Central memory CD4-positive, alpha-beta T cell (primary cell): ENCODE data around the gene RIN1.
"Not testable (repeated sequence)": the region's sequence is repeated elsewhere in the genome, so short reads cannot be mapped to it uniquely, and the experiment has no call there.

Experiments
- DNase-seq: peaks from one replicate; pipeline ENCODE4 v3.0.0; 2022

The RIN1 gene

DNA sequence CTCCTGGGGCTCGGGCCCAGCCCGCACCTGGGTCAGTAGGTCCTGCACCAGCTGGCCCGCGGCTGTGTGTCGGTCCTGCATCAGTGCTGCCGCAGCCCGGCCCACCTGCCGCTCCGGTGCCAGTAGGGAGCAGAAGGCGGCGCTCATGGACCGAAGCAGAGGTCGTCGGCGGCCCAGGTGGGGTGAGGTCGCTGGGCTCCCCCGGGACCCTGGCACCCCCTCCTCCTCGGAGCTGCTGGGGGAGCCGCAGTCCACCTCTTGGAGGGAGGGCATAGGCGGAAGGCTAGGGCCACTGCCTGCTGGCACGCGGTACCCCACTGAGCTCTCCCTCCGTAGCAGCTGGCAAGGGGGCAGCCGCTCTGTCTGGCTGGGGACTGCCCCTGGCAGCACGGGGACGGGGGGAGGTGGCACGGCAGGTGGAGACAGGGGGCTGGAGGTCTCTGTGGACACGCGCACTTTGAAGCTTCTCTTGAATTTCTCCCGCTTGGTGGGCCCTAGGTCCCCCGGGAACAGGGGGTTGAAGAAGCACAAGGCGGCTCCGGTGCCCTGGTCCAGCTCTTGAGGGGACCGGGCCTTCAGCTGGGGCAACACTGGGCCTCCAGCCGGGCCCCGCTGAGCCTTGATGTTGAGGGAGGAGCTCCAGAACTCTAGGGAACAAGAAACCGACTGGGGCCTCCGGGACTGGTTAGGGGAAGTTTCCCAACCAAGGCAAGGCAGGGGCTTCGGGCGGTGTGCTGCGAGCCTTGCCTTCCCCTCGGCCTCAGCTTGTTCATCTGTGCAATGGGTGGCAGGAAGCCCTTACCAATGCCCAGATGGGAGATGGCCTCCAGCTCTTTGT lies 1.4 kb downstream of the RIN1 start:
- no peak for DNase-seq

DNA sequence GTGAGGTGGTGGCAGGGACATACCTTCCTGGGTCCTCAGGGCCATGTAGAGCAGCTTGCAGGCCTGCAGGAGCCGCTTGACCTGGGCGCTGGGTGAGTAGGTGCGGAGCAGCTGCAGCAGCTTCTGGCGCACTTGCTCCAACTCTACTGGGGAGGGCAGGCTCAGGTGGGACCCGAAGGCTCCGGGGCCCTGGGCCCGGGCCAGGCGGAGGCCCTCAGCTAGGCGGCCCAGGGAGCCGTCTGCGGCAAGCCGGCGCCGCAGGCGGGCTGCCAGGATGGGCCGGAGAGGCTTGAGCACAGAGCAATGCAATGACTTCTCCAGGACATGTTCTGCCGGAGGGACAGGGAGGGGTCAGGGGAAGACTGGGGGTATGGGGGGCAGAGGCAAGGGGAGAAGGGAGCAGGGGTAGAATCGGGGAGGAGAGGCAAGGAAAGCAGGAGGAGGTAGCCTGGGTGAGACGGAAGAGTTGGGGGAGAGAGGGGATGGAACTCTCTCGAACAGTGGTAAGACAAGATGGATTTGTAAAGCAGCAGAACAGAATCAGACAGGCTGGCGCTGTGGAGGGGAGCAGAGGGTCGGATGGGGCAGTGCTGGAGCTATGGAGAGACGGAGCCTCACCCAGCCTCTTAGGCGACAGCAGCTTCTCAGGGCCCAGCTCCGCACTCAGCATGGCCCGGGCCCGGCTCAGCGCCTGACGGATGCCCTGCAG lies 2.2 kb downstream of the RIN1 start:
- DNase-seq: no peak

DNA sequence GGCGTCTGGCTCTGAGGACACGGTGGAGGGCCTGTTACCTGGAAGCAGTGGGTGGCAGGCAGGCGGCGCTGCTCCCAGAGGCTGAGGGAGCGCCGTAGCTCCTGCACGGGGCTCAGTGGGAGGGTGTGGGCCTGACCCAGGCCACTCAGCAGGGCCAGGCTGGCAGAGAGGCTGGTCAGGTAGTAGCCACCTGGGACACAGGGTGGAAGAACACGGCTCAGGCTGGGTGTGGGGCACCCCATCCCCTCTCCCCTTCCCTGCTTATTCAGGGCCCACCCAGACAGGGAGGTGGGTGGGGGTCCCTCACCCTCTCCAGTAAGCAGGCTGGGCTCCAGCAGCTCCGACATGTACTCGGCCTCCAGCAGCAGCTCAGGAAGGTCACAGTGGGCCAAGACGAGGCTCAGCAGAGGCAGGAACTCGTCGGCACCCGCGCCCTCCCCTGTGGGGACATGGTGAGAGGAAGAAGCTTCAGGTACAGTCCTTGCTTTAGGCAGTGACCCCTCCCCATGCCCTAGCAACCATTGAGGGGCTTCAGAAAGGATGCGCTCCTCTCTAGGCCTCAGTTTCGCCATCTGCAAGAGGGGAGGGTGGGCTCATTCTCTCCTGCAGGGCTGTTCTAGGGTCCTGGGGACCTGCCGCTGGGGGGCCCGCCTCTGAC lies 2.9 kb downstream of the RIN1 start:
- DNase-seq: no peak

DNA sequence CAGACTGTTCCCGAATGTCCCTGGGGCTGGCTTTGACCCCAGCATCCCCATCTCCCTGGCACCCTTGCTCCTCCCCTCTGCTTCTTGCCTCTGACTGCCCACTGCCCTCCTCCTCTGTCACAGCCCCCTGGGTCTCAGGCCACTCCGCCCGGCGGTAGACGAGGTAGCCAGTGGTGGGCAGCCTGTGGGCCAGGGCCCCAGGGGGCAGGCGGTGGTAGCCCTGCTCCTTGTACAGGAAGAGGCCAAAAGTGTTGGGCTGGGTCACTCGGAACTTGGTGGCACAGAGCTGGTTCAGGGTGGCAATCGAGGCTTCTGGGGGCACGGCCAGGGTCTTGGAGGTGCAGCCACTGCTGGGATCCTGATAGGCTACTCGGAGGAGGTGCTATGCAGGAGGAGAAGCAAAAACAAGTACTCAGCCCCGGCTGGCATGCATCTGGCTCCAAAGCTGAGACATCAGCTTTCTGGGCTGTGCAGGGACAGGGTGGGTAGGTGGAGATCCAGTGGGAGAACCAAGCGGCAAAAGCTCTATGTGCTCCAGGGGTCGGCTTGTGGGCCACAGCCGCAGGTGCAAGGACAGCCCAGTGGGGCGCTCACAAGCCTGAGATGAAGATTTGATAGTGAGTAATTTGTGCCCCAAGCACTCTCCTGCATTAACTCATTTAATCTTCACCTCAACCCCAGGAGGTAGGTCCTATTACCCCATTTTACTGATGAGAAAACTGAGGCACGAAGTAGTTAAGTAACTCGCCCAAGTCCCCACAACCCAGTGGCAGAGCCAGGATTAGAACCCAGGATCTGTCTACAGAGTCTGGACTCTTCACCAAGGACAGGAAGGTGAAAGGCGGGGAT lies 3.6 kb downstream of the RIN1 start:
- no peak for DNase-seq

DNA sequence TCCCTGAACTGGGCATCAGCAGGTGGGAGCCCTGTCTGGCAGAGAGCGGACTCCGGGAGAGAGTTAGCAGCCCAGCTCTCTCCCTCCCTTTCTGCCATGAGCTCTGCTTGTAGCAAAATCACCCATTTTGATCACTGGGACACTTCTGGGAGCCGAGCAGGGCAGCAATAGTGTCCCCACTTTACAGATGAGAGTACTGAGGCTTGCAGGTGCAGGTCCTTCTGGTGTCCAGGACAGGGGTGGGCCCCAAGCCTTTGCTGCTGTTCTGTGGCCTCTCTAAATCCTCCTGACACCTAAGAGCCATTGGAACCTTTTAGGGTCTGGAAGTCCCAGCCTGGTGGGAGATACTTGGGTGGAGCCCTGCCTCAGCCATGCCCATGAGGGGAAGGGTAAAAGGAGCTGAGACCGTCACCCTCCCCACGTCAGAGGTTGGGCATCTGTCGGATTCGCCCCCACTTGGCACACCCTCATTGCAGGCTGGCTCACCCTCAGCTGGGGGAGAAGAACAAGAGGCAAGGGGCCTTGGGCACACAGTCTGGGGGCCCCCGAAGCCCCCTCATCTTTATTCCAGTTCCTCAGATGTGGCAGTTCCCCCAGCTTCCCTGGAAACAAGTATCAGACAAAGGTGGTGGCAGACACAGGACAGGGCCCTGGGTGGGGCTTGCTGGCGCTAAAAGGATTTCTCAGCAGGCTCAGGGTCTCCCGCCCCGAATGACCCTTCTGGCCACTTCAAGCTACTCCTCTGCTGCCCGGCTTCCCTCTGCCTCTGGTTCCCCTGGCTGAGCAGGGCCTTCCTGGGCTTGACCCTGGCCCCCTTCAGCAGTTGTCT lies 4.5 kb downstream of the RIN1 start:
- no peak for DNase-seq

DNA sequence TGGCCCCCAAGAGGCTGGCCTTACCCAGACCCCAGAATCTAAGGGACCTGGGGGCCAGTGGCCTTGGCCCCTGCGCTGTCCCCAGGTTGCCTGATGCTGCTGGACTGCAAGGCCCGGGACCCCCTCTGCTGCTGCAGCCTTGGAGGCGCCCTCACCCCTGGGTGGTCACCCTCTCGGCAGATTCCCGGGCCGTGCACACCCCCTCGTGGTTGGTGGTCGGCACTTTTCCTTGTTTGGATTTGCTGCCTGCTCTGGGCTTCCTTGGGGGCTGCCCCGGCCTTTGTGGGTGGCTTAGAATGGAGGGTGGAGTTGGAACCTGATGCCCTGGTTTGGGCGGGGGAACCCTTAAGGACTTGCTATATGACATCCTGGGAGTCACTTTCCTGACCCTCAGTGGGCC lies 5.3 kb downstream of the RIN1 start:
- DNase-seq: no peak

DNA sequence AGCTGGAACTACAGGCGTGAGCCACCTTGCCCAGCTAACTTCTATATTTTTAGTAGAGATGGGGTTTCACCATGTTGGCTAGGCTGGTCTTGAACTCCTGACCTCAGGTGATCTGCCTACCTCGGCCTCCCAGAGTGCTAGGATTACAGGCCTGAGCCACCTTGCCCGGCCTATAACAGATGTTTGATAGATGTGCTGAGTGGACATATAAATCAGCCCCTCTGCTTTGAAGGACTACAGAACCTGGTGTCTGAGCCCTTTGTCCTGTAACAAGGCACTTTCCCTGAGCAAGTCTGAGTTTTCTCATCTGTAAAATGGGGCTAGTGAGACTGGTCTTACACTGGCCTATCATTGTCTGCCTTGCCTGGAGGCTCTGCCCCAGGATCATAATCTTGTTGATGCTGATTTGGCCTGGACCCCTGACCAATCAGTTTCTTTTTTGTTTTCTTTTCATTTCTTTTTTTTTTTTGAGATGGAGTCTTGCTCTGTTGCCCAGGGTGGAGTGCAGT lies 7.0 kb downstream of the RIN1 start:
- no peak for DNase-seq

DNA sequence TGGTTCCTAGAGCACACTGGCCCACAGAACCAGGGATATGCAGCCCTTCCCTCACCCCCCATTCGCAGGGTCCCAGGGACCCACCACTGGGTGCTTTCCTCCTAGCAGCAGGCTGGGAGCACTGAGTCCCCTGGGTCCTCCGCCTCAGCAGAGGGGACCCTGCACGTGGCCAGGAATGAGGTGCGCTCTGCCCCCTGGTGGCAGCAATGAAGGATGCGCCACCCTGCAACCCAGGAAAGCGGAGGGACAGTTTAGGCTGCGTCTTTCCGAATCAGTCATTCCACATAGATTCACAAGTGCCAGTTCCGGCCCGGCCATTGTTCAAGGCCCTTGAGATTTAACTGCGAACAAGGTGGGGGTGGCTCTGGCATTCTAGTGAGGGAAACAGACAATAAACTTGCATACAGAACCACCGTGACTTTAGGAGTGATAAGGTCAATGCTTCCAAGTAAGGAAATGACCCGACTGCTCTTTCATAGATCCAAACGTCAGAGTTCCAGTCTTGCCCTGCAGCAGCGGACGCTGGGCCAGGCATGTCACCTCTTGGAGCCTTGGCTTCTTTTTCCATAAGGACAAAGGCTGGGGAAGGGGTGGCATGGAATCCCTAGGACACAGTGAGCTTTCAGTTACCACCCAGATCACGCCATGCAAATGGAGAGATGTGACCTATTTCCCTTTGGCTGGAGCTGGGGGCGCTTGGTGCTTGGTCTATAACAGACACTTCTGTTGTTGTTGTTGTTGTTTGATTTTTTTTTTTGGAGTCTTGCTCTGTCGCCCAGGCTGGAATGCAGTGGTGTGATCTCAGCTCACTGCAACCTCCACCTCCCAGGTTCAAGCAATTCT lies 7.7 kb downstream of the RIN1 start:
- peak; percentile 72 for DNase-seq

DNA sequence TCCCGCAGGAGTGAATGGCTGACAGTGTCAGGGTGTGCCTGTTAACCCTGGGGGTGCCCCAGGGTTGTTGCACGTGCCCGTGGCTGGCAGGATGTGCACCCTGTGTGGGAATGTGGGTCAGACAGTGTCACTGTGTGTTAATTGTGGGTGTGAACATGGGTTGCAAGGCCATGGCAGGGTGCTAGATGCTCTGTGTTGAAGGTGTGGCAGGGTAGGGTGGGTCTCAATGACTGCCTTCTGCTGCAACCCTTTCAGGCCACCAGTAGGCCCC lies 8.3 kb downstream of the RIN1 start:
- peak; percentile 28 for DNase-seq

DNA sequence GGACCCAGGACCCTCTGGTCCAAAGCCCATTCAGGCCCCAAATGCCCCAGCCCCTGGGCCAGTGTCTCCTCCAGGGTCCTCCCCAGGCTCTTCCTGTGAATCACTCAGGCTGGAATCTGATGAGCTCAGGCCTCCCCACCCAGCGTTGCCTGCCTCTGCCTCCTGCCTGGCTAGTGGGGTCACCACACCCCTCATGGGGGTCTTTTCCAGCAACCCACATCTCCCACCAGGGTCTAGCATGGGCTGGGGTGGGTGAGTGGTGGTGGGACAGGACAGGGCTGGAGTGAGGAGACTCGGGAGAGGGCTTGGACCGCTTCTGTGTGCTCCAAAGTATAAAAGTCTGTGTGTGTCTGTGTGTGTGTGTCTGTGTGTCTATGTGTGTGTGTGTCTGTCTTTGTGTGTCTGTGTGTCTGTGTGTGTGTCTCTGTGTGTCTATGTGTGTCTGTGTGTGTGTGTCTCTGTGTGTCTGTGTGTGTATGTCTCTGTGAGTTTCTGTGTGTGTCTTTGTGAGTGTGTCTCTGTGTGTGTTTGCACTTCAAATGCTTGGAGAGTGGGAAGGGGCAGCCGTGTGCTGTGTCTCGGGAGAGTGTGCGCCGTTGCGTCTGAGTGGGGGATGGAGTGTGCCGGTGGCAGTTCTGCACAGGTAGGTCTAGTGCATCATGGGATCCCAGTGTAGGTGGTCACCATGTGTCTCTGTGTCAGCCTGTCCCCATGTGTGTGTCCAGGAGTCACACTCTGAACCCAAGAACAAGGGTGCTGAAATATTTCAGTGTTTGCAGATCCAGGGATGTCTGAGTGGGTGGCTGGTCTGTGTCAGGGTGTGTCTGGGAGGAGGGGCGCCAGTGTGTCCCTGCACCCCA lies 8.8 kb downstream of the RIN1 start:
- DNase-seq: no peak

DNA sequence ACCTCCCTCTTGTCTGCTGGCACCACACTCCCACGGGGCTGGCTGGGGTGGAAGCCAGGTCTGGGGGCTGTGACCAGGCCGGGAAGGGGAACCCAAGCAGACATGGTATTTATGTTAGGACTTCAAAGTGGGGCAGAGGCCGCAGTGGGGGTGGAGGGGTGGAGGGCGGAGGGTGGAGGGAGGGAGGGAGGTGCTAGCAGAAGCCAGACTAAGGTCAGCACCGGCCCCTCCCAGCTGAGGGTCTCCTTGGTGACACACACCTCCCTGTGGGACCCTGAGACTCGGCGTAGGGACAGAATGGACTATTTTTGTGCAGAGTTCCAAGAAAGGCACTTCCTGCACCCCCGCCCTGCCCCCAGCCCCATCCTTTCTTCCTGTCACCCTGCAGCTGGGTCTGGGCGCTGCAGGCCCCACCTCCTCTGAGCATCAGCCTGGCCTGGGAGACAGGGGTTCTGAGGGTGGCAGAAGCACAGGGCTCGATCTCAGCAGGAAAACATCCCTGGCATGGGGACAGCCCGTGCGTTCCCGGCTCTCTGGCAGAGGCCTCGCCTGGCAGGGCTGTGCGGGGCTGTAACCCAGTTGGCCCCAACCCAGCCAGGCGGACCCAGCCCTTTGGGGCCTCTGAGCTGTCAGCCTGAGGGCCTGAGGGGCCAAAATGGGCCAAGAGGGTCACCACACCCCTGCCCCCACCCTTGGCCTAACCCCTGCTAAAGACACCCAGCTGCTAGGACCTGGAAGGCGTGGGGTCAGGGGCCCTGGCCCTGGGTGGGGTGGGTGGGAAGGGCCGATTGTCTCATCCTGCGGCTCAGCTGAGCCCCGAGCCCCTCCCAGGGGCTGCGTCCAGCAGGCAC lies 9.7 kb downstream of the RIN1 start:
- DNase-seq: no peak

DNA sequence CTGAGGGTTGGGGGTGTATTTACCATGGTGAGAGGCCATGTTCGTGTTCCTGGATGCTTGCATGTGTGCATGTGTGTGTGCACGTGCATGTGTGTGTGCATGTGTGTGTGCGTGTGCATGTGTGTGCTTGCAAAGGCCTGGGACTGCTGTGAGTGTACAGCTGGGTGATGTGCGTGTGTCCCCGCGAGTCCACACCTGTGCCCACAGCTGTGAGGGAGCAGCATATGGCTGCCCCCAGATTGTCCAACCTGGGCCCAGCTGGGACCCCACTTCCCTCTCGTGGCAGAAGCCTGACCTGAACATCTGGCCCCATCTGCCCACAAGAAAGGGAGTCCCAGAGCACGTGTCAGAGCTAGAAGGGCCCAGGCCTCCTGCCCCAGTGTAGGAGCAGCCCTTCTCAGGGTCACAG lies 11.0 kb downstream of the RIN1 start:
- DNase-seq: no peak

DNA sequence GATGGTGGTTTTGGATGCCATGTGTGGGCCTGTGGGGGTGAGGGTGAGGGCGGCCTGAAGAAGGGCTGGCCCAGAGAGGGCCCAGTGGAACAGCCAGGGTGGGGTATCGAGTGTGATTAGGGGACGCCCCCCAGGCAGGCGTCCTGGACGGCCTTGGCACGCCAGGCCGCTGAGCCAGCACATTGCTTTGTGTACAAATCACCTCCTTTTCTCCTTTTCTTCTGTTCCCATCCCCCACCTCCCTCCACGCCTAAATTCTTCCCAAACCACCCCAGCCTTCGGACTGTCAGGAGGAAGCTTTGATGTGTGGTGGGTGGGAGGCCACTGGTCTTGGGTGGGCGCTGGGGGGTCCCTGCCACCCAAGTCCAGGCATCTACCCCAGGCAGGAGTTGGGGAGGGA lies 11.6 kb downstream of the RIN1 start:
- no peak for DNase-seq

DNA sequence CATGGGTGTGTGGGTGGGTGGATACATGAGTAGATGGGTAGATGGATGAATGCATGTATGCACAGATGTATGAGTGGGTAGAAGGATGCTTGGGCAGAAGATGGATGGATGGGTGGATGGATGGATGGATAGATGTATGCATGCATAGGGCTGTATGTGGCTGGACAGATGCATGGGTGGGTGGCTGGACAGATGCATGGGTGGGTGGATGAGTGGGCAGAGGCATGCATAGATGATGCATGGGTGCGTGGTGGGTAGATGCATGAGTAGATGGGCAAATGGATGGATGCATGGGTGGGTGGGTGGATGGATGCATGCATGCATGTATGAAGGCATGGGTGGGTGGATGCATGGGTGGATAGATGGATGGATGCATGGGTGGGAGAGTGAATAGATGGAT lies 12.6 kb downstream of the RIN1 start:
- DNase-seq: no peak

DNA sequence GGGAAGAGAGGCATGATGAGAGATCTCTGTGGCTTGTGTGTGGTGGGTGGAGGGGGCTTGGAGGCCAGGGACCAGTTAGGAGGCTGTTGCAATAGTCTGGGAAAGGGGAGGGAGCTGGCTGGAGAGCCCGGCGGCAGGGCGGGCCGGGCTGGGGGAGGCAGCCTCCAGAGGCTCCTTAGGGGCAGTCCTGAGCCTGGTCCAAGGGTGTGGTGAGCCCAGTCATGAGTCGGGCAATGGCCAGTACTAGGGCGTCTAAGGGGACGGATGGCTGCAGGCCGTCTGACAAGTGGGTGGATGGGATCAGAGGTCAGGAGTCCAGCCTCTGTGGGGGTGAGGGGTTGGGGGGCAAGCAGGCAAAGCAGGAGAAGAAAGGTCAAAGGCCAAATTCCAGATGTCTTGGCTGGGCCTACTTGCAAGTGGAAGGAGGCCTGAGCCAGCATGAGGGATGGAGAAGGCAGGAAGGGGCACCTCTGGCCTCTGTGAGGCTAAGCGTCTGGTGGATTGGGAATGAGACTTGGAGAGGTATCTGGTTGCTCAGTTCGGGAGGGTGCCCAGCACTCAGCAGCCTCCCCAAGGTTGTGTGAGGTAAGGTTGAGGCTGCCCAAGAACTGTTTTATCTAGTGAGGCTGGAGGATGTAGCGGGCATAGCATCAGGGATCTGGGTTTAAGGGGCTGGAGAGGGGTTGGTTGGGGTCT lies 13.4 kb downstream of the RIN1 start:
- DNase-seq: no peak

DNA sequence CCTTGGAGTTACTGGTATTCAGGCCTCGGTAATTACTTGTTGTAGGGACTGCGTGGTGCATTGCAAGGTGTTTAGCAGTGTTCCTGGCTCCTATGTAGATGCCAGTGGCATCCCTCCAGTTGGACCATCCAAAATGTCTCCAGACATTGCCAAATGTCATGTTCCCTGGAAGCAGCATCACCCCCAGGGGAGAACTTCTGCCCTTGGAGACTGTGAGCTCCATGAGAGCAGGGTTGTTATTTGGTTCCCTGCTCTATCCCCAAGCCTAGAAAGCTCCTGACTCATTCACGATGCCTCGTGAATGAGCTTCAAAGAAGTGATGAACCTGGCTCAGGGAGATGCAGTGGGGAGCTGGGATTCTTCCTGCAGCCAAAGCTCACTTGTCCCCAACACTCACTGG lies 14.6 kb downstream of the RIN1 start:
- DNase-seq: no peak

DNA sequence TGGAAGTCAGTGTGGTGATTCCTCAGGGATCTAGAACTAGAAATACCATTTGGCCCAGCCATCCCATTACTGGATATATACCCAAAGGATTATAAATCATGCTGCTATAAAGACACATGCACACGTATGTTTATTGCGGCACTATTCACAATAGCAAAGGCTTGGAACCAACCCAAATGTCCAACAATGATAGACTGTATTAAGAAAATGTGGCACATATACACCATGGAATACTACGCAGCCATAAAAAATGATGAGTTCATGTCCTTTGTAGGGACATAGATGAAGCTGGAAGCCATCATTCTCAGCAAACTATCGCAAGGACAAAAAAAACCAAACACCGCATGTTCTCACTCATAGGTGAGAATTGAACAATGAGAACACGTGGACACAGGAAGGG lies 15.5 kb downstream of the RIN1 start:
- DNase-seq: not testable (repeated sequence)

DNA sequence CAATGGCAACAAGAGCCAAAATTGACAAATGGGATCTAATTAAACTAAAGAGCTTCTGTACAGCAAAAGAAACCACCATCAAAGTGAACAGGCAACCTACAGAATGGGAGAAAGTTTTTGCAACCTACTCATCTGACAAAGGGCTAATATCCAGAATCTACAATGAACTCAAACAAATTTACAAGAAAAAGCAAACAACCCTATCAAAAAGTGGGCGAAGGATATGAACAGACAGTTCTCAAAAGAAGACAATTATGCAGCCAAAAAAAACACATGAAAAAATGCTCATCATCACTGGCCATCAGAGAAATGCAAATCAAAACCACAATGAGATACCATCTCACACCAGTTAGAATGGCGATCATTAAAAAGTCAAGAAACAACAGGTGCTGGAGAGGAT lies 15.9 kb downstream of the RIN1 start:
- not testable (repeated sequence) for DNase-seq

DNA sequence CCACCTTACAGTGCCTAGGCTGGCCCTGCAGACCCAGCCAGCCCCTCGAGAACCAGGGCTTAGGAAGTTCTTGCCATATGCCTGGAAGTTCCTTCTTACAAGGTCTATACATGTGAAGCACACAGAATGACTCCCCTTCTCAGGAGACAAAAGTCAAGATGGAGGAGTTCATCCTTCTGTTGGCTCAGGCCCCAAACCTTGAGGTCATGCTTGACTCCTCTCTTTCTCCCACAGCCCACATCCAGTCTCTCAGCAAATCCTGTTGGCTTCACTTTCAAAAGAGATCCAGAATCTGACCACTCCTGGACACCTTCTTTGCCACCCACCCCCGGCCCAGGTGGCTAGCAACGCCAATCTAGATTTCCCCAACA lies 17.6 kb downstream of the RIN1 start:
- no peak for DNase-seq
